ENCODE data around the gene MAN1A2.

- TF ChIP-seq CTCF (IDR thresholded peaks at IDR 0.05) = no peak
- TF ChIP-seq POLR2A (IDR thresholded peaks at IDR 0.05) = no peak
Measured at GRCh38 chr1:117447661-117448060, 80.4 kb downstream of the MAN1A2 start.

Measured in uterus (tissue), 2 donors.